Neural cell (in vitro differentiated cells): Measurements from ENCODE around the gene CTNNA2. TPM values are rescaled to one million over a fixed set of nuclear protein-coding genes. Genes with fewer than 3 reads are reported as not detected.

ENCODE experiments used
- H2AFZ ChIP-seq: fragments of 200-600, 300-800 bp; sonication (generic), shearing (Covaris generic); 2 replicates; pipeline ENCODE4 v1.6.0; 2014; ENCODE audit warnings: low read depth, mild to moderate bottlenecking, antibody characterized with exemption, low read length, moderate library complexity
- H3F3A ChIP-seq: fragments of 200-600 bp; shearing (Covaris generic); 2 replicates; pipeline ENCODE4 v1.6.1; 2016; ENCODE audit warnings: mild to moderate bottlenecking, moderate library complexity, mixed read lengths, antibody characterized with exemption, low read length; ENCODE audit not compliant: insufficient read depth, poor library complexity, severe bottlenecking
- H3K27ac ChIP-seq: fragments of 200-600, 300-800 bp; sonication (generic), shearing (Covaris generic); 2 replicates; pipeline ENCODE4 v1.5.1; 2014; ENCODE audit warnings: mild to moderate bottlenecking, low read length, moderate library complexity
- H3K27me3 ChIP-seq: fragments of 300-800, 200-600 bp; sonication (generic), shearing (Covaris generic); 2 replicates; pipeline ENCODE4 v1.6.0; 2014; ENCODE audit warnings: mild to moderate bottlenecking, low read depth, low read length, moderate library complexity; ENCODE audit not compliant: insufficient read depth
- H3K36me3 ChIP-seq: fragments of 300-800, 200-600 bp; sonication (generic), shearing (Covaris generic); 2 replicates; pipeline ENCODE4 v1.5.1; 2014; ENCODE audit warnings: mild to moderate bottlenecking, antibody characterized with exemption, low read length, moderate library complexity; ENCODE audit not compliant: insufficient read depth
- H3K4me2 ChIP-seq: fragments of 300-800, 200-600 bp; sonication (generic), shearing (Covaris generic); 2 replicates; pipeline ENCODE4 v1.6.0; 2014; ENCODE audit warnings: mild to moderate bottlenecking, low read length
- H3K4me3 ChIP-seq: fragments of 300-800, 200-600 bp; sonication (generic), shearing (Covaris generic); 2 replicates; pipeline ENCODE4 v1.5.1; 2014; ENCODE audit warnings: mild to moderate bottlenecking, low read length, moderate library complexity
- H3K79me2 ChIP-seq: fragments of 200-600 bp; shearing (Covaris generic); replicated peaks from 2 replicates; pipeline ENCODE4 v1.6.0; 2014; ENCODE audit warnings: mild to moderate bottlenecking, low read length, moderate library complexity; ENCODE audit not compliant: insufficient read depth
- H3K9ac ChIP-seq: fragments of 300-800, 200-600 bp; sonication (generic), shearing (Covaris generic); 2 replicates; pipeline ENCODE4 v1.6.1; 2016; ENCODE audit warnings: mild to moderate bottlenecking, low read length, mixed read lengths
- H3K9me2 ChIP-seq: fragments of 200-600 bp; shearing (Covaris generic); 2 replicates; pipeline ENCODE4 v1.6.1; 2016; ENCODE audit warnings: mild to moderate bottlenecking, low read length, mixed read lengths; ENCODE audit not compliant: insufficient read depth
- H3K9me3 ChIP-seq: fragments of 200-600, 300-800 bp; sonication (generic), shearing (Covaris generic); 2 replicates; pipeline ENCODE4 v1.6.1; 2016; ENCODE audit warnings: mild to moderate bottlenecking, mixed run types, low read length, moderate library complexity, mixed read lengths
- H4K20me1 ChIP-seq: fragments of 200-600 bp; shearing (Covaris generic); 2 replicates; pipeline ENCODE4 v1.6.1; 2016; ENCODE audit warnings: mild to moderate bottlenecking, mixed run types; ENCODE audit not compliant: insufficient read depth
- EP300 ChIP-seq: fragments of 450-650 bp; conservative IDR thresholded peaks from 2 replicates; pipeline ENCODE4 v1.6.1; 2014; ENCODE audit warnings: antibody characterized with exemption, mild to moderate bottlenecking, moderate library complexity; ENCODE audit not compliant: poor library complexity, severe bottlenecking
- EZH2 ChIP-seq: fragments of 200-600, 300-800 bp; shearing (Covaris generic), sonication (generic); IDR thresholded peaks from 2 replicates; pipeline ENCODE4 v1.6.1; 2014; ENCODE audit warnings: antibody characterized with exemption, low read length, borderline replicate concordance, mild to moderate bottlenecking; ENCODE audit not compliant: insufficient read depth, poor library complexity, severe bottlenecking
- MXI1 ChIP-seq: fragments of 450-650 bp; conservative IDR thresholded peaks from 2 replicates; pipeline ENCODE4 v1.6.1; 2014; ENCODE audit warnings: antibody characterized with exemption, mild to moderate bottlenecking; ENCODE audit not compliant: poor library complexity, severe bottlenecking
- POLR2AphosphoS5 ChIP-seq: IDR thresholded peaks from 2 replicates; pipeline ENCODE4 v1.6.1; 2012
- RAD21 ChIP-seq: fragments of 450-650 bp; conservative IDR thresholded peaks from 2 replicates; pipeline ENCODE4 v1.6.1; 2014; ENCODE audit warnings: antibody characterized with exemption, mild to moderate bottlenecking, moderate library complexity
- SMC3 ChIP-seq: fragments of 450-650 bp; conservative IDR thresholded peaks from 2 replicates; pipeline ENCODE4 v1.6.1; 2014; ENCODE audit warnings: antibody characterized with exemption, mild to moderate bottlenecking, moderate library complexity; ENCODE audit not compliant: poor library complexity
- TAF1 ChIP-seq: IDR thresholded peaks from 2 replicates; pipeline ENCODE4 v1.6.1; 2012; ENCODE audit warnings: low read depth
- polyA plus RNA-seq: library from polyadenylated mRNA; depleted of rRNA; stranded (reverse); fragments of >200 nt; gene quantifications from 2 replicates; pipeline ENCODE4 v1.2.3, GENCODE V29; 2014
- TF ChIP-seq, protein P1 (sequence below): IDR thresholded peaks from 2 replicates; pipeline ENCODE4 v1.6.1; 2012; ENCODE audit warnings: borderline replicate concordance
- TF ChIP-seq, protein P2 (sequence below): fragments of 450-650 bp; IDR thresholded peaks from 2 replicates; pipeline ENCODE4 v1.5.1; 2014; ENCODE audit warnings: antibody characterized with exemption, mild to moderate bottlenecking, moderate library complexity; ENCODE audit not compliant: poor library complexity, severe bottlenecking

CTNNA2 gene
- polyA plus RNA-seq, 1 donor from 2014 or later: 194 TPM

DNA sequence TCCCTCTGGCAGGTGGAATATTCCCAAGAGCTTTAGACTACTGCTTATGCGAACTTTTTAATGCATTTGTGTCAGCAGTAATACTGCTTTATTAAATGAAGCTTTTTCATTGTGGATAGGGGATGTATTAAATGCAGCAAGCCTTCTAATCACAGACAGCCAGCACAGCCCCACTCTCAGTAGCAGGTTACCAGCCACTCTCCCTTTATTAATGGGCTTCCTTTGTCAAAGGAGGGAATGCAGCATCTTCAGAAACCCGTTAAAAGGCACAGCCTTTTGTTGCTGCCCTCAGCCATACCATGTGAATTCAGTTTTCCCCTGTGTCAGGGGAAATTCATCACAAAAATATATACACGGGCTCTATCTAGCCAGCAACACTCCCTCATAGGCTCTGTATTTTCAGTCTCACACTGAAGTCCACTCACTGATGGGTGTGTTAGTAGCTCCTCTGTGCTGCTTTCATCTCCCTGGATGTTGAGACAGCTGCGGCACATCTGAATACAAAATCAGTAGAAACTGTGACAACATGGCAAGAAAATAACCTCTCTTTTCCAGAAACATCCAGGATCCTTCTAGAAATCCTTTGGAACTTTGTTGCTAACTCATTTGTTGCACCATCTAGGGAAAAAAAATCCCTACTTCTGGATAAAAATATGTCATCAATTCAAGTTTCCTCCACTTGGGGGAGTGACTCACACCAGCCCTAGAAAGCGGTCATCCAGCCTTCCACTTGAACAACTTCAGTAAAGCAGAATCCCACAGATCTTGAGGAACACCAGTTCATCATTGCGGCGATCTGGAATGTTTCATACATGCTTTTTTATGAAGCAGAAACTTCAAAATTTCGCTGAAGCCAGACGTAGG is 743.3 kb downstream of the CTNNA2 start:
- Histone ChIP-seq H3K4me2 (peak overlapping the region; percentile 10), H3K9me3 (no peaks in the 10 kb centered on the region), H4K20me1 (no peaks in the 10 kb centered on the region), H3K27me3 (no peaks in the 10 kb centered on the region), H3K36me3 (no peaks in the 10 kb centered on the region), H3F3A (peaks cover 3% of the 10 kb centered on the region), H3K9ac (peak overlapping the region; percentile 7), H3K4me3 (no peak overlapping the region), H3K27ac (peak overlapping the region; percentile 31), H3K9me2 (no peaks in the 10 kb centered on the region), H3K79me2 (no peaks in the 10 kb centered on the region), H2AFZ (no peak overlapping the region)
- TF ChIP-seq, protein P1, sequence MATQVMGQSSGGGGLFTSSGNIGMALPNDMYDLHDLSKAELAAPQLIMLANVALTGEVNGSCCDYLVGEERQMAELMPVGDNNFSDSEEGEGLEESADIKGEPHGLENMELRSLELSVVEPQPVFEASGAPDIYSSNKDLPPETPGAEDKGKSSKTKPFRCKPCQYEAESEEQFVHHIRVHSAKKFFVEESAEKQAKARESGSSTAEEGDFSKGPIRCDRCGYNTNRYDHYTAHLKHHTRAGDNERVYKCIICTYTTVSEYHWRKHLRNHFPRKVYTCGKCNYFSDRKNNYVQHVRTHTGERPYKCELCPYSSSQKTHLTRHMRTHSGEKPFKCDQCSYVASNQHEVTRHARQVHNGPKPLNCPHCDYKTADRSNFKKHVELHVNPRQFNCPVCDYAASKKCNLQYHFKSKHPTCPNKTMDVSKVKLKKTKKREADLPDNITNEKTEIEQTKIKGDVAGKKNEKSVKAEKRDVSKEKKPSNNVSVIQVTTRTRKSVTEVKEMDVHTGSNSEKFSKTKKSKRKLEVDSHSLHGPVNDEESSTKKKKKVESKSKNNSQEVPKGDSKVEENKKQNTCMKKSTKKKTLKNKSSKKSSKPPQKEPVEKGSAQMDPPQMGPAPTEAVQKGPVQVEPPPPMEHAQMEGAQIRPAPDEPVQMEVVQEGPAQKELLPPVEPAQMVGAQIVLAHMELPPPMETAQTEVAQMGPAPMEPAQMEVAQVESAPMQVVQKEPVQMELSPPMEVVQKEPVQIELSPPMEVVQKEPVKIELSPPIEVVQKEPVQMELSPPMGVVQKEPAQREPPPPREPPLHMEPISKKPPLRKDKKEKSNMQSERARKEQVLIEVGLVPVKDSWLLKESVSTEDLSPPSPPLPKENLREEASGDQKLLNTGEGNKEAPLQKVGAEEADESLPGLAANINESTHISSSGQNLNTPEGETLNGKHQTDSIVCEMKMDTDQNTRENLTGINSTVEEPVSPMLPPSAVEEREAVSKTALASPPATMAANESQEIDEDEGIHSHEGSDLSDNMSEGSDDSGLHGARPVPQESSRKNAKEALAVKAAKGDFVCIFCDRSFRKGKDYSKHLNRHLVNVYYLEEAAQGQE: no peak
- TF ChIP-seq TAF1 (no peak), SMC3 (peak; percentile 18), MXI1 (no peak), RAD21 (no peak), POLR2AphosphoS5 (no peak)
- TF ChIP-seq, protein P2, sequence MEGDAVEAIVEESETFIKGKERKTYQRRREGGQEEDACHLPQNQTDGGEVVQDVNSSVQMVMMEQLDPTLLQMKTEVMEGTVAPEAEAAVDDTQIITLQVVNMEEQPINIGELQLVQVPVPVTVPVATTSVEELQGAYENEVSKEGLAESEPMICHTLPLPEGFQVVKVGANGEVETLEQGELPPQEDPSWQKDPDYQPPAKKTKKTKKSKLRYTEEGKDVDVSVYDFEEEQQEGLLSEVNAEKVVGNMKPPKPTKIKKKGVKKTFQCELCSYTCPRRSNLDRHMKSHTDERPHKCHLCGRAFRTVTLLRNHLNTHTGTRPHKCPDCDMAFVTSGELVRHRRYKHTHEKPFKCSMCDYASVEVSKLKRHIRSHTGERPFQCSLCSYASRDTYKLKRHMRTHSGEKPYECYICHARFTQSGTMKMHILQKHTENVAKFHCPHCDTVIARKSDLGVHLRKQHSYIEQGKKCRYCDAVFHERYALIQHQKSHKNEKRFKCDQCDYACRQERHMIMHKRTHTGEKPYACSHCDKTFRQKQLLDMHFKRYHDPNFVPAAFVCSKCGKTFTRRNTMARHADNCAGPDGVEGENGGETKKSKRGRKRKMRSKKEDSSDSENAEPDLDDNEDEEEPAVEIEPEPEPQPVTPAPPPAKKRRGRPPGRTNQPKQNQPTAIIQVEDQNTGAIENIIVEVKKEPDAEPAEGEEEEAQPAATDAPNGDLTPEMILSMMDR: no peak

DNA sequence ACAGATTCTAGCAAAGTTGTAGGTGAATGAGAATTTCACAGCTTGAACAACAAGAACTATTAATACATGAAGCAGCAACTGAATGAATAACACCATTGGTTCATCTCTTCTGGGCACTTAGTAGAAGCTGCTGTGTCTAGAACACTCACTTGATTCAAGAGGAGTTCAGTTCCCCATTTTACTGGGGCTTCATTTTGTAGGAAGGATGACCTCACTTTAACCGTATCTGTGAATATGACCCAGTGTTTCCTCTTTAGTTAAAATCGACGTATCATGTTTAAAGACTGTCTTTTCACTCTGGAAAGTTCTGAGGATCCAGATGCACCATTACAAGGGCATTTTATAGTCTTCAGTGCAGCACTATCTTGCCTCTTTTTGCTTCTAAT is 743.9 kb downstream of the CTNNA2 start:
- Histone ChIP-seq H3K27me3 (no peaks in the 10 kb centered on the region), H2AFZ (no peak overlapping the region), H3K27ac (no peak overlapping the region), H3K36me3 (no peaks in the 10 kb centered on the region), H3K79me2 (no peaks in the 10 kb centered on the region), H3K4me3 (no peak overlapping the region), H4K20me1 (no peaks in the 10 kb centered on the region), H3K4me2 (no peak overlapping the region), H3F3A (peaks cover 3% of the 10 kb centered on the region), H3K9me2 (no peaks in the 10 kb centered on the region), H3K9me3 (peaks cover 2% of the 10 kb centered on the region), H3K9ac (no peak overlapping the region)
- TF ChIP-seq SMC3: peak; percentile 5
- no peak for TF ChIP-seq RAD21

DNA sequence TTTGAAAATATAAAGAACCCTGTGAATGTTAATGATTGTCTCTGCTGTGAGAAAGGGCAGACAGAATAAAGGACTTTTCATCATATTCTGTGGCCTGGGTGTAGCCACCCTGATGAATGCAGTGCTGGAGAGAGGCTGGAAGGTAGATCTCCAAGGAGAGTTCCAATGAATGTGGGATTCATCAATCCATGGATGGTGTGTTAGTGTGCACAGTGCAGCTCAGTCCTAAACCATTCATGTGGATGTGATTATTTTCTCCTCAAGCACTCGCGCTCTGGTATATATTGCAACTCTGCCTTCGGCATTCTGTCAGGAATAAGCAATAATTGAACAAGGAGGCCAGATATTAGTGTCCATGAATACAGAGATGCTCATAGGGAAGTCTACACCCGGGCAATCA is 744.6 kb downstream of the CTNNA2 start:
- Histone ChIP-seq H3K36me3 (no peaks in the 10 kb centered on the region), H3K27me3 (no peaks in the 10 kb centered on the region), H3K4me2 (no peak overlapping the region), H3K27ac (no peak overlapping the region), H3K9me3 (peaks cover 2% of the 10 kb centered on the region), H4K20me1 (no peaks in the 10 kb centered on the region), H2AFZ (no peak overlapping the region), H3K9ac (no peak overlapping the region), H3K9me2 (no peaks in the 10 kb centered on the region), H3K4me3 (no peak overlapping the region), H3F3A (peaks cover 3% of the 10 kb centered on the region), H3K79me2 (no peaks in the 10 kb centered on the region)
- TF ChIP-seq RAD21 (no peak), POLR2AphosphoS5 (no peak), EZH2 (no peak), MXI1 (no peak), TAF1 (no peak), EP300 (no peak), SMC3 (no peak)
- TF ChIP-seq, protein P1: no peak
- TF ChIP-seq, protein P2: no peak
